PFSK-1 (cell line): ENCODE results near the gene CPT2.

Experiments
- POLR2AphosphoS5 ChIP-seq: IDR thresholded peaks from 2 replicates; pipeline ENCODE4 v1.6.1; 2012; ENCODE audit warnings: low read depth, mild to moderate bottlenecking, control low read depth, low read length, moderate library complexity
- SIN3A ChIP-seq: IDR thresholded peaks from 2 replicates; pipeline ENCODE4 v1.6.1; 2012; ENCODE audit warnings: mild to moderate bottlenecking, low read length, moderate library complexity, borderline replicate concordance; ENCODE audit not compliant: insufficient read depth
- TAF1 ChIP-seq: IDR thresholded peaks from 2 replicates; pipeline ENCODE4 v1.6.1; 2012; ENCODE audit warnings: low read length, control low read depth, borderline replicate concordance; ENCODE audit not compliant: insufficient read depth
- TF ChIP-seq, protein P1 (sequence below), 2 experiments: IDR thresholded peaks; 2 replicates each; pipeline versions ENCODE4 v1.6.1 to v1.8.0; 2011 to 2012; ENCODE audit warnings: low read depth in 2 of 2, low read length in 2 of 2, control low read depth in 1 of 2, inconsistent platforms in 1 of 2, mild to moderate bottlenecking in 1 of 2, moderate library complexity in 1 of 2; ENCODE audit not compliant: insufficient read depth in 1 of 2

- TF ChIP-seq TAF1, result no peak
- TF ChIP-seq, protein P1, sequence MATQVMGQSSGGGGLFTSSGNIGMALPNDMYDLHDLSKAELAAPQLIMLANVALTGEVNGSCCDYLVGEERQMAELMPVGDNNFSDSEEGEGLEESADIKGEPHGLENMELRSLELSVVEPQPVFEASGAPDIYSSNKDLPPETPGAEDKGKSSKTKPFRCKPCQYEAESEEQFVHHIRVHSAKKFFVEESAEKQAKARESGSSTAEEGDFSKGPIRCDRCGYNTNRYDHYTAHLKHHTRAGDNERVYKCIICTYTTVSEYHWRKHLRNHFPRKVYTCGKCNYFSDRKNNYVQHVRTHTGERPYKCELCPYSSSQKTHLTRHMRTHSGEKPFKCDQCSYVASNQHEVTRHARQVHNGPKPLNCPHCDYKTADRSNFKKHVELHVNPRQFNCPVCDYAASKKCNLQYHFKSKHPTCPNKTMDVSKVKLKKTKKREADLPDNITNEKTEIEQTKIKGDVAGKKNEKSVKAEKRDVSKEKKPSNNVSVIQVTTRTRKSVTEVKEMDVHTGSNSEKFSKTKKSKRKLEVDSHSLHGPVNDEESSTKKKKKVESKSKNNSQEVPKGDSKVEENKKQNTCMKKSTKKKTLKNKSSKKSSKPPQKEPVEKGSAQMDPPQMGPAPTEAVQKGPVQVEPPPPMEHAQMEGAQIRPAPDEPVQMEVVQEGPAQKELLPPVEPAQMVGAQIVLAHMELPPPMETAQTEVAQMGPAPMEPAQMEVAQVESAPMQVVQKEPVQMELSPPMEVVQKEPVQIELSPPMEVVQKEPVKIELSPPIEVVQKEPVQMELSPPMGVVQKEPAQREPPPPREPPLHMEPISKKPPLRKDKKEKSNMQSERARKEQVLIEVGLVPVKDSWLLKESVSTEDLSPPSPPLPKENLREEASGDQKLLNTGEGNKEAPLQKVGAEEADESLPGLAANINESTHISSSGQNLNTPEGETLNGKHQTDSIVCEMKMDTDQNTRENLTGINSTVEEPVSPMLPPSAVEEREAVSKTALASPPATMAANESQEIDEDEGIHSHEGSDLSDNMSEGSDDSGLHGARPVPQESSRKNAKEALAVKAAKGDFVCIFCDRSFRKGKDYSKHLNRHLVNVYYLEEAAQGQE (IDR thresholded peaks at IDR 0.05; ENCODE audit: insufficient read depth in 1 of 2, low read depth in 2 of 2, low read length in 2 of 2), result no peak
- TF ChIP-seq SIN3A, result no peak
- no peak for TF ChIP-seq POLR2AphosphoS5
Measured at GRCh38 chr1:53174971-53175913, 21.4 kb upstream of the CPT2 start.
